ENCODE results near the gene ABI3.

Gene ABI3

DNA sequence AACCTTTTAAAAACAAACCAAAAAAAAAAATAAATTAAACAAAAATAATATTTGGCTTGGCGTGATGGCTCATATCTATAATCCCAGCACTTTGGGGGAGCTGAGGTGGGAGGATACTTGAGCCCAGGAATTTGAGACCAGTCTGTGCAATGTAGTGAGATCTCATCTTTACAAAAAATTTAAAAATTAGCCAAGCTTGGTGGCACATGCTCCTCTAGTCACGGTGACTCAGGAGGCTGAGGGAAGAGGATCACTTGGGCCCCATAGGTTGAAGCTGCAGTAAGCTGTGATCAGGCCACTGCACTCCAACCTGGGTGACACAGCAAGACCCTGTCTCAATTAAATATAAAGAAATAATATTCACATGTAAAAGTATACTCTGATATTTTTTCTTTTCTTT is 12.3 kb upstream of the ABI3 start:
- TF ChIP-seq, protein P1, sequence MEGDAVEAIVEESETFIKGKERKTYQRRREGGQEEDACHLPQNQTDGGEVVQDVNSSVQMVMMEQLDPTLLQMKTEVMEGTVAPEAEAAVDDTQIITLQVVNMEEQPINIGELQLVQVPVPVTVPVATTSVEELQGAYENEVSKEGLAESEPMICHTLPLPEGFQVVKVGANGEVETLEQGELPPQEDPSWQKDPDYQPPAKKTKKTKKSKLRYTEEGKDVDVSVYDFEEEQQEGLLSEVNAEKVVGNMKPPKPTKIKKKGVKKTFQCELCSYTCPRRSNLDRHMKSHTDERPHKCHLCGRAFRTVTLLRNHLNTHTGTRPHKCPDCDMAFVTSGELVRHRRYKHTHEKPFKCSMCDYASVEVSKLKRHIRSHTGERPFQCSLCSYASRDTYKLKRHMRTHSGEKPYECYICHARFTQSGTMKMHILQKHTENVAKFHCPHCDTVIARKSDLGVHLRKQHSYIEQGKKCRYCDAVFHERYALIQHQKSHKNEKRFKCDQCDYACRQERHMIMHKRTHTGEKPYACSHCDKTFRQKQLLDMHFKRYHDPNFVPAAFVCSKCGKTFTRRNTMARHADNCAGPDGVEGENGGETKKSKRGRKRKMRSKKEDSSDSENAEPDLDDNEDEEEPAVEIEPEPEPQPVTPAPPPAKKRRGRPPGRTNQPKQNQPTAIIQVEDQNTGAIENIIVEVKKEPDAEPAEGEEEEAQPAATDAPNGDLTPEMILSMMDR (IDR thresholded peaks at IDR 0.05; ENCODE audit: low read depth, low read length, missing control alignments), result no peak
- no peak for DNase-seq (ENCODE audit: low read depth)

DNA sequence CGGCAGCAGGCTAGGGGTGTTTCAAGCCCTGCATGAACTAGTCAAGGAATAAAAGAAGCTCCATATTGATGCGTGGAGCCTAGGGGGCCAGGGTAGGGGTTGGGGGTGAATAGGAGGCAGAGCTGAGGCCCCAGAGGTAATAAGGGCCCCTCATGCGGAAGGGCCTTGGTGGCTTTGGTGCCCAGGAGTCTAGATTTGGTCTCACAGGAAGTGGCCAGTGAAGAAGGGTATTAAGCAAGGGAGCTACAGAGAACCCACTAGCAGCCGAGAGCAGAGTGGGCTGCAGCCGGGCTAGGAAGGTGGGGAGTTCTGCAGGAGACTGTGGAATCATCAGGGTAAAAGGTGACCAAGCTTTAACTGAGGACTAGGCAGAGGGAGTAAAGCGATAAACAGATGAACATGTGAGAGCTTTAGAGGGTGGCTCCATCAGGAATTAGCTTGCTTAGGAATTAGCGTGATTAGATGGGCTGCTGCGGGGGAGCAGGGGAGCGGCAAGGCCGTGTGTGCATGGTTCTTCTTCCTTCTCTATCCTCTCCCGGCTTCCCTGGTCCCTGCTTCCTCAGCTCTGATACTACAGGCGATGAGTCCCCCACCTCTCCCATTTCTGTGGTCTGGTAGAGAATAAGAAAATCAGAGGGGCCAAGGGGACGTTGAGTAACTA is 10.0 kb upstream of the ABI3 start:
- DNase-seq (ENCODE audit: low read depth), result no peak
- TF ChIP-seq, protein P1 (IDR thresholded peaks at IDR 0.05; ENCODE audit: low read depth, low read length, missing control alignments), result no peak
- no peak overlapping the region for H3K4me3 ChIP-seq (ENCODE audit: low read depth, low read length)

More for the DNA sequence above, 12.3 kb upstream of the ABI3 start:
- H3K4me3 ChIP-seq (ENCODE audit: low read depth, low read length), result no peak overlapping the region

DNA sequence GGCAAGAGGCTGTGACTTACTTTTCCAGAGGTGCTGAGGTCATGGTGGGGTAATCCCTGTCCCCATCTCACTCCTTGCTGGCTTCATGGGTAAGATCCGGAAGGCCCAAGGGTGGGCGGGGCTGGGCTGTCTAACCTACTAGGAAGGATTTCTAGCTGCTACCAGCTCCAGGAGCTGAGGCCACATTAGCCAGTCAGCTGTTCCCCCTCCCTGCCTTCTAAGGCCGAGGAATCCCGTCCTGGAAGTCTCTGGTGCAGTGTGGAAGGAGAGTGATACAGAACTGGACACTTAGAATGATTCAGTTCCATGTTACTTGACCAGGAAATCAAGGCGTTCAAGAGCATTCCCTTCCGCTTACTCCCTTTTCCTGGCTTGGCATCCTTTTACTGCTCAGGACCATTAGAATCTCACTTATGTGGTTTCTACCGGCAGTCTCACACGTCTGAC is 9.0 kb upstream of the ABI3 start:
- no peak for DNase-seq (ENCODE audit: low read depth)
- TF ChIP-seq, protein P1 (IDR thresholded peaks at IDR 0.05; ENCODE audit: low read depth, low read length, missing control alignments), result no peak
- no peak overlapping the region for H3K4me3 ChIP-seq (ENCODE audit: low read depth, low read length)

DNA sequence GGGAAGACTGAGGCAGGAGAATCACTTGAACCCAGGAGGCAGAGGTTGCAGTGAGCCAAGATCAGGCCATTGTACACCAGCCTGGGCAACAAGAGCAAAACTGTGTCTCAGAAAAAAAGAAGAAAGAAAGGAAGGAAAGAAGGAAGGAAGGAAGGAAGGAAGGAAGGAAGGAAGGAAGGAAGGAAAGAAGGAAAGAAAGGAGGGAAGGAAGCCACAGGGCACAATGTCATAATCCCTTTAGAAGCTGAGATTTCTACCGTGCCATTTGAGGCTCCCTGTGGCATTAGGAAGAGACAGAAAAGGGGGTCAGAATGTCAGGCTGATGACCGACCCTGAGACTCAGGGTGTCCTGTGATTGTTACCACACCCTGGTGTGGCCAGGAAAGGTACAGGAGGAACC is 6.7 kb upstream of the ABI3 start:
- DNase-seq (ENCODE audit: low read depth), result no peak
- H3K4me3 ChIP-seq (ENCODE audit: low read depth, low read length), result no peak overlapping the region
- TF ChIP-seq, protein P1 (IDR thresholded peaks at IDR 0.05; ENCODE audit: low read depth, low read length, missing control alignments), result no peak

DNA sequence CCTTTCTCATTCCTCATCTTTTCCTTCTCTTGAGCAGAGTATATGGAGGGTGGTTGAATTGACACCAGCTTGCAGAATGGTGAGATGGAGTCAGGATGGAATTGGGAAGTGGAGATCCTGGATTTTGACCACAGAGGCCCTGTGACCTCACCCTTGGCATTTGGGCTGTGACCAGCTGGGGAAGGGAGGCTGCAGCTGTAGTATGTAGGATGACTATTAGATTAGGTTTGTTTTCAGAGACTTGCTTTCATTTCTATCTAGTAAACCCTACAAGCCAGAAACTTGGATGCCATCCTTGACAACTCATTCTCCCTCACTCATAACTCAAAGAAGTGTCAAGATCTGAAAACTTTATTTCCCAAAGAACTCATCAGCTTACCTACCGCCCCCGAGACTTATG is 6.0 kb upstream of the ABI3 start:
- TF ChIP-seq, protein P1 (IDR thresholded peaks at IDR 0.05; ENCODE audit: low read depth, low read length, missing control alignments), result no peak
- no peak overlapping the region for H3K4me3 ChIP-seq (ENCODE audit: low read depth, low read length)

DNA sequence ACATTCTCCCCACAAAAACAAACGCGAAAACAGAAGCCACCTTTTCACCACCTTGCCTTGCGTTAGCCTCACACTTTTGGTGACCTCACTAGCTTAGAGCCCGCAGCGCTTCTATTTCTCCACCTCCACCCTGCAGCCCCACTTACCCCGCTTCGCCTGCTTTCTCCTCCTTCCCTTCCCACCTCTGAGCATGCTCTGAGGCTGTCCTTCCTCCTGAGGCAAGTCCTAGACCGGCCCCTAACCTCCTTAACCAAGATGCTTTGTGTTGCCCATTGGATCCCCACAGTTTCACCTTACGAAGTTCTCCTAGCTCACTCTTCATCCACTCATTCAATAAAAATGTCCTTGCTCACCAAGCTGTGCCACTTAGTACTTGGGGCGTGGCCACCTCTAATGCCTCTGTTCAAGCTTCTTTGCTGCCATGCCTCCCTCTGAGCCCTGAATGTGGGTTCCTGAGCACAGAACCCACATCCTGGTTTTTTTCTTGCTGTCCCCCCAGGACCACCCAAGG is 1.4 kb upstream of the ABI3 start:
- no peak for DNase-seq (ENCODE audit: low read depth)
- H3K4me3 ChIP-seq (ENCODE audit: low read depth, low read length), result no peak overlapping the region; the same call in 1 of the 2 replicates

More for the DNA sequence above, 6.0 kb upstream of the ABI3 start:
- no peak for DNase-seq (ENCODE audit: low read depth)

More for the DNA sequence above, 1.4 kb upstream of the ABI3 start:
- TF ChIP-seq, protein P1 (IDR thresholded peaks at IDR 0.05; ENCODE audit: low read depth, low read length, missing control alignments), result no peak

Measured in GM12864 (cell line).